ENCODE results near the gene CYP4V2.

Gene CYP4V2

GRCh38 chr4:186189656-186190055 is 1.7 kb upstream of the CYP4V2 start:
- no peak for DNase-seq

- no peak for DNase-seq
Observed at GRCh38 chr4:186190581-186191199, 677 bp upstream of the CYP4V2 start.

GRCh38 chr4:186192066-186192612 is 772 bp downstream of the CYP4V2 start:
- DNase-seq = no peak

GRCh38 chr4:186193851-186194250 is 2.5 kb downstream of the CYP4V2 start:
- DNase-seq = no peak

GRCh38 chr4:186196063-186196462 is 4.7 kb downstream of the CYP4V2 start:
- DNase-seq = no peak

- DNase-seq = no peak
Observed at GRCh38 chr4:186200516-186200915, 9.1 kb downstream of the CYP4V2 start.

- no peak for DNase-seq
Observed at GRCh38 chr4:186201010-186201409, 9.6 kb downstream of the CYP4V2 start.

GRCh38 chr4:186201535-186202230 is 10.3 kb downstream of the CYP4V2 start:
- DNase-seq = no peak

- no peak for DNase-seq
Observed at GRCh38 chr4:186202490-186203140, 11.2 kb downstream of the CYP4V2 start.

- no peak for DNase-seq
Observed at GRCh38 chr4:186203406-186203805, 12.0 kb downstream of the CYP4V2 start.

- no peak for DNase-seq
Observed at GRCh38 chr4:186204103-186204559, 12.8 kb downstream of the CYP4V2 start.

- DNase-seq = no peak
Observed at GRCh38 chr4:186204686-186205085, 13.3 kb downstream of the CYP4V2 start.

GRCh38 chr4:186205156-186205555 is 13.8 kb downstream of the CYP4V2 start:
- DNase-seq = no peak

GRCh38 chr4:186216465-186217024 is 25.2 kb downstream of the CYP4V2 start:
- no peak for DNase-seq

GRCh38 chr4:186217733-186218293 is 26.4 kb downstream of the CYP4V2 start:
- no peak for DNase-seq

- no peak for DNase-seq
Observed at GRCh38 chr4:186221624-186222023, 30.3 kb downstream of the CYP4V2 start.

- DNase-seq = no peak
Observed at GRCh38 chr4:186225848-186226247, 34.5 kb downstream of the CYP4V2 start.

- DNase-seq = no peak
Observed at GRCh38 chr4:186226521-186227189, 35.3 kb downstream of the CYP4V2 start.

GRCh38 chr4:186227221-186227620 is 35.9 kb downstream of the CYP4V2 start, which contains the start of gene KLKB1:
Gene KLKB1 (plus strand): TSS chr4:186227507. CDS start chr4:186228196, 689 bp downstream.
- DNase-seq = no peak

GRCh38 chr4:186227744-186228513 is 36.6 kb downstream of the CYP4V2 start:
- DNase-seq = no peak

GRCh38 chr4:186228514-186228894 is 37.1 kb downstream of the CYP4V2 start:
- no peak for DNase-seq

- no peak for DNase-seq
Observed at GRCh38 chr4:186234367-186234766, 43.0 kb downstream of the CYP4V2 start.
